SIG-M5 (cell line): ENCODE measurements around the gene LIMS1.
"Not testable (repeated sequence)": the region's sequence is repeated elsewhere in the genome, so short reads cannot be mapped to it uniquely, and the experiment has no call there.

Source experiments
- DNase-seq: peaks from one replicate; lab custom pipeline; 2025; lab: John Stamatoyannopoulos, UW

LIMS1 gene

DNA sequence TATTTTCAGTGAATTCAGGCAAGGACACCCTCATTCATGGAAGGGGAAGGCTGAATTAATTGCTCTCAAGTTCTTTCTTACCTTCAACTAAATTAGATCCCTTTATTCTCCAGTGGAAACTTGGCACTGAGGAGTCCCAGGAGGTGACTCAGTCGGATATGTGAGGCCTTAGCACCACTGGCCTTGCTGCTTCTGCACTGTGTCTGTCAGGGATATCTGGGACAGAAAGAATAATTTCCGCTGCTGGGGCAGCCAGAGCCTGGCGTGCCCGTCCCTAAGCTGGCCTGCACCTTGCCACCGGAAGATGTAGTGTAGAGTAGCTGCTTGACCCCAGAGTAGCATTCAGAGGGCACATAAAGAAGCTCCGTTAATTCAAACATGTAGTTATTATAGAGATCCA, 53.4 kb downstream of the LIMS1 start:
- no peak for DNase-seq

DNA sequence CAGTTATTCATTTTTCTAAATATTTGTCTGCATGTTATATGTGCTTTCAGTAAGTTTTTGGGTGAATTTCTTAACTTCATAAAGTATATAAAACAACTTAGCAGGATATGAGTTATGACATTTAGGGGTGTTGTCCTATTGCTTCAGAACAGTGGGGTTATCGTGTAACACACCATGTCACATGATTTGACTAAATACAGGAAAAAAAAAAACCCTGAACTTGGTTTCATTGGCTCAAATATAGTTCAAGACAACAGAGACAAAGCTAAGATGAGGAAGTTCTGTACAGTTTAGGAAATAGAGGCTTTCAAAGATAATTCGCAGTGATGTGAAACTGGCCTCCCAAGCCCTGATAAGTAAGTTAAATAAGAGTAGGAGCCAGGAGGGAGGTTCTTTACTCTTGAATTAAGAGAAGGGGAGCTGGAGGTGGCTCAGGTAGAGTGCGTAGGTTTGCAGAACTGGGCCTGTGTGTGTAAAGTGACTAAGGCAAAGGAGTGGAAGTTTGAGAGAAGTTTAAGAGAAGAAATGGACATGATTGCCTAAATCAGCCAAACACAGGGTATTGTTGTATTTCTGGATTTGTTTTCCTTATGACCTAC, 53.9 kb downstream of the LIMS1 start:
- DNase-seq: peak; percentile 92

DNA sequence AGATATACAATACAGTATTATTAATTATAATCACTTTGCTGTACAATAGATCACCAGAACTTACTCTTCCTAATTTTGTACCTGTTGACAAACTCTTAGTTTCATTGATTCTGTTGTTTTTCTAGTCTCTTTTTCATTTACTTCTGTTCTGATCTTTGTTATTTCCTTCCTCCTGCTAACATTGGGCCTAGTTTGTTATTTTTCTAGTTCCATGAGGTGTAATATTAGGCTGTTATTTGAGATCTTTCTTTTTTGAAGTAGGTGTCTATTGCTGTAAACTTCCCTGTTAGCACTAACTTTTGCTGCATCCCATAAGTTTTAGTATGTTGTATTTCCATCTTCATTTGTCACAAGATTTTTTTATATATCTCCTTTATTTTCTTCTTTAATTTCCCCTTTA, 55.1 kb downstream of the LIMS1 start:
- DNase-seq: no peak

DNA sequence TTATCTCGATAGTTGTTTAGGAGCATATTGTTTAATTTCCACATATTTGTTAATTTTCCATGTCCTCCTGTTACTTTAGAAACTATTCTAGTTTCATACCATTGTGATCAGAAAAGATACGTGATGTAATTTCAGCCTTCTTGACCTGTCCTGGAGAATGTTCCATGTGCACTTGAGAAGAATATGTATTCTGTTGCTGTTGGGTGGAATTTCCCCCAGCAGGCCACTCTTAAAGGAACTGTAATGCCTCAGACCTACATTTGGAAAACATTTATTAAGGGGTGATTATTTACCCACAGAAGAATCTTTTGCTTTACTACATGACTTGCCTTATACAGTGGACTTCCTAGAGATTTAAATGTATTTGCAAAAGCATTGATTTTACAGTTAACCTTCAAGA, 55.5 kb downstream of the LIMS1 start:
- DNase-seq: no peak

DNA sequence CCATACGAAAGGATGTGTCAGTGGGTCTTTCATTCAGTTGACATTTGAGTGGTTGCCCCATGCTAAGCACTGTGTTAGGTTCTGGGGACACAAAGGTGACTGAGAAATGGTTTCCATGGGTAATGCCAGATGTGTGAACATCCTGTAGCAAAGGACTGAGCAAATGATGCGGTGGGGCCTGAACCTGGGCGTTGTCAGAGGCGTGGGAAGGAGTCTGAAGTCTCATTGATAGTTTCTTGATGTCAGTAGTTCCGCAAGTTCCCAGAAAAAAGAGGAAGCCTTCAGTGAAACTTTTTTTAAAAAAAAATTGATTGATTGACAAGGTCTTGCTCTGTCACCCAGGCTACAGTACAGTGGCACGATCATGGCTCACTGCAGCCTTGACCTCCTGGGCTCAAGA, 56.9 kb downstream of the LIMS1 start:
- peak; percentile 52 for DNase-seq

DNA sequence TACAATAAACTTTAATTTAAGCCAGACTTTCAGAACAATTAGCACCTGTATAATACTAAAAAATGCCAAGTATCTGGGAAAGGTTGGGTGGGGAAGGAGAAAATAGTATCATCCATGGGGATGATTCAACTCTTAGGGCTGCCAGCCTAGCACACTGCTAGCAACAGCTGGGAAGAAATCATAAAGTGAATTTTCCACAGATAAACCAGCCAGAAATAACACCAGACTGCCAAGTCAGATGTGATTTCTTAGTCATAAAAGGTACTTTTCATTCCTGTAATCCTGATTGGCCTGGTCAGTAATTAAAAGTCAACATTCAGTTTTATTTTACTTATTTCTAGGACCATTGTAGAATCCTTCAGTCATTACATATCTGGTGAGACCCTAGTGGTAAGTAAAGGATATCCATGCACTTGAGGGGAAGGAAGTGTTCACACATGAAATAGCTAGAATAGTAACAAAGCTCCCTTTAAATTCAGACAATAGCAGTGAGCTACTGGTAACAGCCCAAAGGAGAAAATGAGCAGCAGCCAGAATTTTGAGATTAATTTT, 59.4 kb downstream of the LIMS1 start:
- no peak for DNase-seq

DNA sequence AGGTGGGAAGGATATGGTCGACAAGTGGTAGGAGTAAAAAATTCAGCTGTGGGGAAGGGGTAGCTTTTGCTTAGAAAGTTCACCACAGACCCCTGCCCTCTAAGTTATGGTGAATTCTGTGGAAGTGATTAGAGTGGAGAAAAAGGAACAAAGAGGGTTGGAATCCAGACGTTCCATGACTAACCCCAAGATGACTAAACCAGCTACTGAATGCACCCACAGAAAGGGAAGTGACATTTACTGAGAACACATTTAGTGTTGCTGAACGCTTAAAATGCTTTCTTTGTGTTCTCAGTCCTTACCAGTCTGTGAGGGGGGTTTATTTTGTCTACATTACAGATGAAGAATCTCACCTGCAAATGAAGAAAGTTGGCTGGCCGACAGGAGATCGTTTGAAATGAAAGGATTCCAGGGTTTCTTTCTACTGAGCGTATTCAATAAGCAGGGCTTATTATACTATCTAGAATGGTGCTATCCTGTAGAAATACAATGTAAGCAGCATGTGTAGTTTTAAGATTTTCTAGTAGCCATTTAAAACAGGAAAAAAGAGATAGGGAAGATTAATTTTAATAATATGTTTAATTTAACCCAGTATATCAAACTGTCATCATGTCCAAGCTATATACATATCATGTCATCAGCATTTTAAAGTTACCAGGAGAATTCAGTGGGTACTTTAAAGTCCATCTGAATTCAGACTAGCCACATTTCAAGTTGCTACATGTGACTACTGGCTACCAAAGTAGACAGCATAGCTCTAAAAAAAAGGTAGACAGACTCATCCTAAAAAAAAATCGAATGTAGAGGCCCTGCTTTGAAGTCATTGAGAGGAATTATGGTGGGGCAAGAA, 60.1 kb downstream of the LIMS1 start:
- peak; percentile 94 for DNase-seq

DNA sequence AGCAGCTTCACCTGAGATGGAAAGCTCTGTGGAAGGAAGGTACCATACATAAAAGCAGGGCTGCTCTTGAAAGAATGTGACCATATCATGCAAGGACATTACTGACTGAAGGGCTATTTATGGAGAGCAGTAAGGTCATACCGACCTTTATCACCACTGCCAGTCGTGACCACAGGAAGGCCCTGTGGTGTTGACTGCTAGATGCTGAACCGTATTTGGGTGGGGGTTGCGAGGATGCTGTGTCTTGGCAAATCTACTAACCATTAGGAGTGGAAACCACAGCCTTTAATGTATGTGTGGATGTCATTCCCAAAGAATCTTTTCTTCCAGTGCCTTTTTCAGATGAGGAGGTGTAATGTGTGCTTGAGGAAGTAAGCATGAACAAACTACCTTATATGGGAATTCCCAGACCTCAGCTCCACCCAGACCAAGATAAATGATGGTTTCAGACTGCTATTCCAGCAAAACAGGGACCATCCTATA, 60.8 kb downstream of the LIMS1 start:
- DNase-seq: no peak

DNA sequence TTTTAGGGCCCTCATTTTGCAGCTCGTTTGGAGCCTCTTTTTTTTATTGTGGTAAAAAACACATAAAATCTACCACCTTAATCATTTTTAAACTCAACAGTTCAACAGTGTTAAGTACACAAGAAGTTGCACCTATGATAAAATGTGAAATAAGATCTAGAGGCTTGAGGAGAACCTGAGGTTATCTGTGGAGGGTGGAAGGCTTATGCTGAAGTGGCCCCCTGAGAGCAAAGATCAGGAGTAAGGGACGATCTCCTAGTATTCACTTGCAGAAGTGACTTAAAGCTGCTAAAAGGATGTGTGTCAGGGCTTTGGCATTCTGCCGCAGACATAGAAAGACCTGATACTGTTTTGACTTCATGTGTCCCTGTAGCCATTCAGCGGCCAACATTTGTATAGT, 61.5 kb downstream of the LIMS1 start:
- DNase-seq: not testable (repeated sequence)

DNA sequence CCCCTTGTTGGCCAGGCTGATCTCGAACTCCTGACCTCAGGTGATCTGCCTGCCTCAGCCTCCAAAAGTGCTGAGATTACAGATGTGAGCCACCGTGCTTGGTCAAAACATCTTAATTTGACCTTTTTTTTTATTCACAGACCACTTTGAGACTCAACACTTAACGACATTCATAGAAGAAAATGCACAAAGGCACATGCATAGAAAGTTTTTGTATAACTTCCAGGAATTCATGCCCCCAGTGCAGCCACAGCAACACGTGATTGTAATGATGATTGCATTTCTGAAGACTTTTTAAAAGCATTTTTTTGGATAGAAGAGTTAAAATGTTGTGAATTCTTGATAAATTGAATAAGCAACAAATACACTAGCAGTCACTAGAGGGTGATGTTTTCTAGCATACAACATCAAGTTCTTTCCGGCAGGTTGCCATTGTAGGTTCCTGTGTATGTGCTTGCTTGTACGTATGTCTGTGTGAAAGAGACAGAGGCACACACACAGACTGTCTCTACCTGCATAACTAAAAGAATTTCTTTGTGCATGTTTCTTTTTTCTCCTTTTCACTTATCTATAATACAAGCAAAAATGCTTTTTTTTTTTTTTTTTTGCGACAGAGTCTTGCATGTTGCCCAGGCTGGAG, 63.0 kb downstream of the LIMS1 start:
- not testable (repeated sequence) for DNase-seq

DNA sequence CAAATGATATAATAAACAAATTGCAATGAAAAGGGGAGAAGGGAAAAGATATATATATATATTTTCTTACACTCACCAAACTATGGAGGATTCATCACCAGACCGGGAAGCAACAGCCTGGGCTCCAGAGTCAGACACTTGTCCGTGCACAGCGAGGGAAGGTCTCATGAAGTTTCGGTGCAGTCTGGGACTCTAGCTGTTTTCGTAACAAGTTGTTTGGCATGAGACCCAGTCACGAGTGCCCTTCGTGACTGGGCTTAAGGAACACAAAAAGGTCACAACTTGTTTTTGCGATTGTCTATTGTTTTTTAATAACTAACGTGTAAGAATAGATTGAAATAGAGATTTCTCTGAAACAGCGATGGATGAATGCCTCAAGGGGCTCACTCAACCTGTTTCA, 66.9 kb downstream of the LIMS1 start:
- not testable (repeated sequence) for DNase-seq

DNA sequence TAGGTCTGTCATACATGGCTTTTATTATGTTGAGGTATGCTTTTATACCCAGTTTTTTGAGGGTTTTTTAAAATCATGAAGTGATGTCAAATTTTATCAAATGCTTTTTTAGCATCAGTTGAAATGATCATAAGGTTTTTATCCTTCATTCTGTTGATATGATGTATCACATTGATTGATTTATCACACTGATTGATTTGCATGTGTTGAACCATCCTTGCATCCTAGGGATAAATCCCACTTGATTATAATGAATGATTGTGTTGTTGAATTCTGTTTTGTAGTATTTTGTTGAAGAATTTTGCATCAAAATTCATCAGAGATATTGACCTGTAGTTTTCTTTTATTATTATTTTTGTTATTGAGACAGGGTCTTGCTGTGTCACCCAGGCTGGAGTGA, 68.2 kb downstream of the LIMS1 start:
- no peak for DNase-seq

DNA sequence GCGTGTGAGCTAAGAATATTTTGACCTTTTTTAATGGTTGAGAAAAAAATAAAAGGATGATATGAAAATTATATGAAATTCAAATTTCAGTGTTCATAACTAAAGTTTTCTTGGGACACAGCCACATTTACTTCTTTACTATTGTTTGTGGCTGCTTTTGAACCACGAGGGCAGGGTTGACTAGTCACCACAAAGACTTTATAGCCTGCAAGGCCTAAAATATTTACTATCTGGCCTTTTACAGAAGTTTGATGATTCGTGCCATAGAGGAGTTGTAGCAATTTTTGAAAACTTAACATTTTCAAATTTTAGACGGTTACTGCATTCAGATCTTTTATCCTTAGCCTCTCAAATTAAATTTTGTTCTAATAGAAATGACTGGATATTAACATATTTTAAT, 69.9 kb downstream of the LIMS1 start:
- DNase-seq: no peak

DNA sequence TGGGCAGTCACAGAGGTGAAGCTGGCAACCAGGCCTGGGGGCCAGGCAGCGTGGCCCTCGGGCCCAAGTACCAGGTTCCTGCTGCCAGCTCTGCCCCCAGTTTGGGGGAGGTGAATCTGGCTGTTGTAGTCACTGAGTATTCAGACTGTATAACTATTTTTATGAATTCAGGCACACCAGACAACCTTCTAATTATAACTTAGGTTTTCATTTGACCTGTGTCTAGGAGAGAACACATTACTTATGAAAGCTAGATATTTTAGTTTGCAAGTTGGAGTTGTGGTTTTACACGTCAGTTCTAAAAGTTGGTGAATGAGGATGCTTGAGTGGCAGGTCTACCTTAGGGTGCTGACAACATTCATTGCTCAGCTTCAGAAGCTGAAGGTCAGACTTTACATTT, 71.7 kb downstream of the LIMS1 start:
- DNase-seq: no peak

DNA sequence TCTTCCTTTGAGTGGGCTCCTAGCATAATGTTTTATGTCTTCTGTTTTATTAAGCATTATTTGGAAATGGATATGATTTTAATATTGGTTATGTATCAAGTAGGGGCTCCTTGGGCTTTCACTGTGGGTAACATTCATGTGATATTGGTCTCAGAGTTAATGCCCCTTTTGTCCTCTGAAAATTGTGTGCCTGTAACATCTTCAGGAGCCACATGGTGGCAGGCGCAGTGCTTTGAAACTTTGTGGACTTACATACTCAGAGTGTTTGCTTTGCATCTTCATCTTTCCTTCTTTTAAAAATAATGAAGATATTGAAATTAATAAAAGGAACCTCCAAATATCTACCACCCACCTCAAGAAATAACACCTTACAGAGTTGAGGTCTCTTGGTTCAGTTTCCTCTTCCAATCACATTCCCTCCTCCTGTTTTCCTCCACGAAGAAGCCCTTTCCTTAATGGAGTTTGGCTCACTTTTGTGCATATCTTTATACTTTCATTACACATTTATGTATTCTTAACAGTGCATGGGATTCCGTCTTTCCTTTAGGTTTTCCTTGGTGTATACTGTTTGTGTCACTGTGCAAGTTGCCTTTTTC, 73.5 kb downstream of the LIMS1 start:
- no peak for DNase-seq

DNA sequence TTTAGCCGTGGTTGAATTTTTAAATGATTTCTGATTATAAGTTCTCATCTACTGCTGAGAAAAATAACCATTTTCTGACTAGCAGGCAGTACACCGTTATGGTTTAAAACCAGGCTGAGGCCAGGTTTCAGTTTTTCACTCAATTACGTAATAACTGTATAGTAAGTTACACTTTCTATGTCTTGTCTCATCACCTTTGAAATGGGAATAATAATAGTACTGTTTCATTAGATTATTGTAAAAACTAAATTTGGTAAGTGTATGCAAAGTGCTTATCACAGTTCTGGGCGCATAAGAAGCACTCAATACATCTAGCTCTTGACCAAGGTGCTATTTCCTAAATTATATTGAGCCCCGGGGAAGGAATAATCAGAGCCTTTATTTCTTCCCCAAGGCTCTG, 76.8 kb downstream of the LIMS1 start:
- DNase-seq: no peak

DNA sequence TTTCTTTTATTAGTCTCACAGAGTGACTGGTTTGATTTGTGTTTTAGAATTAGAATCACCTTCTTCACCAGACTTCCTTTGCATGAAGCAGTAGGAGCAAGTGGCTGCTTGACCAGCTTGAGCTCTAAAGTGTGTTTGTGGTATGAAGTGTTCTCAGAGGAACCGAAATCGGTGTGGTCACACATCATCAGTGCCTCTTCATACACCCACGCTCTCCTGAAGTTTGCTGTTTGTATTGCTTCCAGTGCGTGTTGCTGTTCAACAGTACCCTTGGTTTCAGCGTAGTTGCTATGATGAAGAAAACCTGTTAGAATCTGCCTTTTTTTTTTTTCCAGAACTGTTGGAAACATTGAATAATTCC, 77.9 kb downstream of the LIMS1 start:
- DNase-seq: no peak

DNA sequence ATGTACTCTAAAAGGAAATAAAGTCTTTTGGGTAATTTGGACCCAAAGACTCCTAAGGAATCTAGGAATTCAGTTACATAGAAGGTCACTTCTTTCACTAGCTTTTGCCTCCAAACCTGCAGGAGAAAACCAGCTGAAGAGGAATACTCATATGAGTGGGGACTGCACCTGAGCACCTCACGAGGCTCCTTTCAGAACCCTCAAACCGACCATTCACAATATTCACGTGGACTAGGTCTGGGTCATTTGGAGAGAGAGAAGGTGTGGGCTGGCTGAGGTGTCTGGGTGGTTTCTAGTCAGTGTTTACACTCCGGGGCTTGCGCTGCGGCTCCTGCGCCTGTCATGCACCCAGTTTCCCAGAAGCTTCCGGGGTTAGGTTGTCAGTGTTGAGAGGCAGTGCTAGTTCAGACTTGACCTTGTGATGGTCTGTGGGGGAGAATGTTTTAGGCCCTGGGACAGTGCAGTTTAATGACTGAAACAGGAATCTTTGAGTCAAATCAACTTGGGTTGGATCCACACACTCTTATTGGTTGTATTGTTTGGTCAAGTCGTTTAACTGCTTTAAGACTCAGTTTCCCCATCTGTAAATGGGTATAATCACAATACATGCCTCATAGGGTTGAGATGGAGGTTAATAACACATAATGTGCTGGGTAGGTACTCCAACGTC, 78.4 kb downstream of the LIMS1 start:
- no peak for DNase-seq

DNA sequence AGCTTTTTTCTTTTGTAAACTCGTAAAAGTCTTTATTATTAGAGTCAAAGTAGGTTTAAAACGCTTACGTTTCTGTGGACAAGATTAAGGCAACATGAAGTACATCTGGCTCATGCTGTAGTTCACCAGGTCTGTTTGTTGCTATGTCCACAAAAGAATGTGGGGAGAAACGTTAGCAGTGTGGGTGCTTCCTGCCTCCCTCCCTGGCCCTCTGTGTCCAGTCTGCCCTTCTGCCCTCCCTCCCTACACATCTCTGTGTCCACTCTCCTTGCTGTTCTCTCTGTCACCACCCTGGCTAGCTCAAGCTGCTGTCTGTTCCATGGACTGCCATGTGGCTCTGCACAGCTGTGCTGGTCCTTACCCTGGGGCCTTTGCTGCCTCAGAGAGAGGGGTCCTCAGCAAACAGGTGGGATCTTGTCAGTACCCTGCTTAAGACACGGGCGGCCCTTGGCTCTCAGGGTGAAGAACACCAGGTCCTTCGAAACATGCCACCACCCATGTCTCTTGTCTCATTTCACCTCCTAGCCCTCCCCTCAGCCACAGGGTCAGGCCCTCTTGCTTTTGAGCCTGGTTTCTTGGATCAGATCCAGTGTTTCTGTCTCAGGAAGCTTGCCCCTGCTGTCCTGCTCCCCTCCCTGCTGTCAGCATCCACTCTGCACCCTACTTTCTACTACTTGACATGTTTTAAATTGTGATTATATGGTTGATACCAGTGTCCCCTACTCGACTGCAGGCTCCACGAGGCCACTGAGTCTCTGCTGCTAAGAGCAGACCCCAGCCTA, 79.2 kb downstream of the LIMS1 start:
- DNase-seq: no peak

DNA sequence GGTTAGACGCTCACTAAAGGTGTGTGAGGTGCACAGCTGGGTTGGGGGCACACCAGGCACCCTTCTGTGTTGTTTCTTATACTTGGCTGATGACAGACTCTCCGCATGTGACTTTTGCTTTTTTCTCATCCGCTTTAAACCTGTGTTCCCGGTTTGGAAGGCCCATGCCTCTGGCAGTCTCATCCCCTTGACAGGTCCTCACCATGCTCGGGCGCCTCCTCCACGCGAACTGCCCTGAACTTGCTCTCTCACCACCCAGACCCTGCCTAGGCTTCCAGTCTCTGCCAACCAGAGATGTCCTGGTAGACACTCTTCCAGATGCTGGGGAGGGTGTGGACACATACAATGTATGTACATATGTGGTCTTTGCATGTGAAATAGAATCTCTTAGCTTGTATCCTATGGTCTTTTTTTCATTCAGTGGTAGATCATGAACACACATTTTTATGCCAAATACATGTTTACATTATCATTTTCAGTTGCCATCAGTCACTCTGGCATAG, 79.8 kb downstream of the LIMS1 start:
- DNase-seq: no peak

DNA sequence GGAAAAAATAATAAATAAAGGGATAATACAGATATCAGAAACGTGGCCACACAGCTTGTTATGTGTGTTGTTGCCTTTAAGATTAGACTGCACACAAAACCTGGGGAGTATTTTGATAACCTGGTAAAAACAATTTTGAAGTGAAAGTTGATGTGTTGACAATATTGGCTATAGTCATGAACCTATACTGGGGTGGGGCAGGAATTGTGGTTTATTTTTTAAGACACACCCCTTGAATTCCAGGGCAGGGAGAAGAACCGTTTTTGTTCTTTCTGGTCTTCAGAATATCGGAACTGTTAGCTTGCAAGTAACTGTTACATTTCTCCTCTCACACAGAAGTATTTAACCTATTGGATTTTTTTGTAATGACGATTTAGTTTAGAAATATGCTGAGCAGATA, 80.4 kb downstream of the LIMS1 start:
- no peak for DNase-seq
